GM21515 (cell line): ENCODE results near the gene SLC12A5.
"Not testable (repeated sequence)": the region's sequence is repeated elsewhere in the genome, so short reads cannot be mapped to it uniquely, and the experiment has no call there.

Experiments used
- ATAC-seq: cut with Tn5 transposase; IDR thresholded peaks from one replicate; pipeline ENCODE4 v1.9.1; 2021; ENCODE audit not compliant: unreplicated experiment

Gene SLC12A5

GRCh38 chr20:46028772-46029371 is at the start of gene SLC12A5:
Gene SLC12A5 (plus strand): TSS chr20:46029215. CDS start chr20:46029345, 130 bp downstream.
- no peak for ATAC-seq

GRCh38 chr20:45981261-45981660 is 47.8 kb upstream of the SLC12A5 start:
- ATAC-seq: no peak

- ATAC-seq: no peak
Measured at GRCh38 chr20:45983279-45983743, 45.7 kb upstream of the SLC12A5 start.

GRCh38 chr20:45985573-45985972 is 43.4 kb upstream of the SLC12A5 start:
- ATAC-seq: no peak

GRCh38 chr20:45987108-45987780 is 41.8 kb upstream of the SLC12A5 start:
- no peak for ATAC-seq

GRCh38 chr20:45988830-45989229 is 40.2 kb upstream of the SLC12A5 start:
- not testable (repeated sequence) for ATAC-seq

- ATAC-seq: no peak
Measured at GRCh38 chr20:45991616-45992015, 37.4 kb upstream of the SLC12A5 start.

- ATAC-seq: no peak
Measured at GRCh38 chr20:45993197-45993951, 35.6 kb upstream of the SLC12A5 start.

GRCh38 chr20:45994761-45995493 is 34.1 kb upstream of the SLC12A5 start:
- no peak for ATAC-seq

GRCh38 chr20:45995495-45996097 is 33.4 kb upstream of the SLC12A5 start:
- ATAC-seq: not testable (repeated sequence)

GRCh38 chr20:45997187-45997586 is 31.8 kb upstream of the SLC12A5 start:
- ATAC-seq: no peak

GRCh38 chr20:45998337-45998736 is 30.7 kb upstream of the SLC12A5 start:
- ATAC-seq: no peak

GRCh38 chr20:45998761-45999160 is 30.3 kb upstream of the SLC12A5 start:
- no peak for ATAC-seq

GRCh38 chr20:45999557-46000261 is 29.3 kb upstream of the SLC12A5 start:
- ATAC-seq: no peak

GRCh38 chr20:46000262-46000996 is 28.6 kb upstream of the SLC12A5 start:
- ATAC-seq: no peak

GRCh38 chr20:46001498-46001897 is 27.5 kb upstream of the SLC12A5 start:
- no peak for ATAC-seq

GRCh38 chr20:46002008-46002407 is 27.0 kb upstream of the SLC12A5 start:
- no peak for ATAC-seq

GRCh38 chr20:46004187-46004586 is 24.8 kb upstream of the SLC12A5 start:
- ATAC-seq: no peak

- no peak for ATAC-seq
Measured at GRCh38 chr20:46004889-46005473, 24.0 kb upstream of the SLC12A5 start.
